CD4-positive, alpha-beta T cell treated with Interleukin-15 for 4 hours (primary cell): ENCODE results near the gene GNAI1.

Experiments used
- DNase-seq: peaks from one replicate; pipeline ENCODE4 v3.0.0-alpha.2; 2020; ENCODE audit warnings: low spot score

GNAI1 gene

GRCh38 chr7:80213814-80214213, 79.2 kb downstream of the GNAI1 start:
- DNase-seq, result no peak

GRCh38 chr7:80215734-80216133, 81.1 kb downstream of the GNAI1 start:
- DNase-seq, result no peak

GRCh38 chr7:80216996-80217842, 82.6 kb downstream of the GNAI1 start:
- DNase-seq, result no peak

- DNase-seq, result no peak
These were observed 84.1 kb downstream of the GNAI1 start for GRCh38 chr7:80218723-80219122.

GRCh38 chr7:80220022-80220634, 85.5 kb downstream of the GNAI1 start:
- DNase-seq, result no peak

GRCh38 chr7:80224415-80224814, 89.8 kb downstream of the GNAI1 start:
- DNase-seq, result no peak

GRCh38 chr7:80225361-80225760, 90.7 kb downstream of the GNAI1 start:
- DNase-seq, result no peak

GRCh38 chr7:80226629-80227028, 92.0 kb downstream of the GNAI1 start:
- DNase-seq, result no peak

- DNase-seq, result no peak
These were observed 95.7 kb downstream of the GNAI1 start for GRCh38 chr7:80230327-80230726.

GRCh38 chr7:80231707-80232106, 97.1 kb downstream of the GNAI1 start:
- DNase-seq, result no peak

- no peak for DNase-seq
These were observed 98.5 kb downstream of the GNAI1 start for GRCh38 chr7:80232979-80233724.

- DNase-seq, result no peak
These were observed 100.7 kb downstream of the GNAI1 start for GRCh38 chr7:80235334-80235733.

- DNase-seq, result no peak
These were observed 102.0 kb downstream of the GNAI1 start for GRCh38 chr7:80236681-80237080.

GRCh38 chr7:80240265-80241025, 105.8 kb downstream of the GNAI1 start:
- no peak for DNase-seq

GRCh38 chr7:80241671-80242070, 107.0 kb downstream of the GNAI1 start:
- DNase-seq, result no peak

- DNase-seq, result no peak
These were observed 108.8 kb downstream of the GNAI1 start for GRCh38 chr7:80243425-80243824.

GRCh38 chr7:80244206-80244916, 109.7 kb downstream of the GNAI1 start:
- no peak for DNase-seq

GRCh38 chr7:80247144-80247543, 112.5 kb downstream of the GNAI1 start:
- no peak for DNase-seq

GRCh38 chr7:80247891-80248290, 113.3 kb downstream of the GNAI1 start:
- no peak for DNase-seq

GRCh38 chr7:80249184-80249583, 114.6 kb downstream of the GNAI1 start:
- no peak for DNase-seq

GRCh38 chr7:80249619-80250295, 115.1 kb downstream of the GNAI1 start:
- no peak for DNase-seq
